Ovary (tissue), 3 donors: ENCODE results near the gene RSBN1.

Source experiments
- CTCF ChIP-seq, 3 donors: fragments of 450-650 bp in 2 of 3; fragments of 200-600 bp in 1 of 3; IDR thresholded peaks; one replicate each; pipeline versions ENCODE4 v1.5.1 to v1.8.0; 2016 to 2022; ENCODE audit warnings: antibody characterized with exemption in 3 of 3, mild to moderate bottlenecking in 1 of 3
- POLR2A ChIP-seq: fragments of 450-650 bp; IDR thresholded peaks from one replicate; pipeline ENCODE4 v1.6.1; 2017; ENCODE audit warnings: antibody characterized with exemption, mild to moderate bottlenecking, moderate library complexity
- donor health status: DM: no; HTN: no; CAD: no.

- TF ChIP-seq CTCF (IDR thresholded peaks at IDR 0.05) (no peak), POLR2A (no peak)
Observed at GRCh38 chr1:113813218-113813617, 942 bp upstream of the RSBN1 start.
